Endodermal cell (in vitro differentiated cells): Measurements from ENCODE around the gene LMAN1L. TPM values are rescaled to one million over a fixed set of nuclear protein-coding genes. Genes with fewer than 3 reads are reported as not detected.

Experiments
- DNase-seq: peaks from one replicate; pipeline ENCODE4 v3.0.0-alpha.2; 2017
- H3K27ac ChIP-seq: 2 replicates; pipeline ENCODE4 v1.5.1; 2013; ENCODE audit warnings: mild to moderate bottlenecking, low read depth, low read length, moderate library complexity
- H3K27me3 ChIP-seq: 2 replicates; pipeline ENCODE4 v1.6.1; 2013; ENCODE audit warnings: mild to moderate bottlenecking, low read length, moderate library complexity; ENCODE audit not compliant: insufficient read depth, control insufficient read depth, poor library complexity, severe bottlenecking
- H3K36me3 ChIP-seq: 2 replicates; pipeline ENCODE4 v1.7.0; 2013; ENCODE audit warnings: mild to moderate bottlenecking, low read length, moderate library complexity; ENCODE audit not compliant: control insufficient read depth, insufficient read depth
- H3K4me1 ChIP-seq: one replicate; pipeline ENCODE4 v1.7.0; 2013; ENCODE audit warnings: low read length; ENCODE audit not compliant: control insufficient read depth, insufficient read depth
- H3K4me3 ChIP-seq: 2 replicates; pipeline ENCODE4 v1.5.1; 2013; ENCODE audit warnings: mild to moderate bottlenecking, low read length, moderate library complexity
- H3K9ac ChIP-seq: 2 replicates; pipeline ENCODE4 v1.6.1; 2013; ENCODE audit warnings: mild to moderate bottlenecking, low read length, moderate library complexity; ENCODE audit not compliant: poor library complexity, severe bottlenecking; ENCODE audit errors: extremely low read depth
- H3K9me3 ChIP-seq: 2 replicates; pipeline ENCODE4 v1.6.1; 2013; ENCODE audit warnings: mild to moderate bottlenecking, low read length, moderate library complexity; ENCODE audit not compliant: control insufficient read depth
- H3K27ac Mint-ChIP-seq: 2 replicates; pipeline ENCODE4 v1.8.0; 2020; ENCODE audit warnings: mixed read lengths
- H3K27me3 Mint-ChIP-seq: 2 replicates; pipeline ENCODE4 v1.8.0; 2021; ENCODE audit warnings: mild to moderate bottlenecking, mixed read lengths; ENCODE audit not compliant: insufficient read depth
- H3K36me3 Mint-ChIP-seq: 2 replicates; pipeline ENCODE4 v1.8.0; 2020; ENCODE audit warnings: low read depth, mixed read lengths
- H3K4me1 Mint-ChIP-seq: 2 replicates; pipeline ENCODE4 v1.8.0; 2020; ENCODE audit warnings: mixed read lengths
- H3K4me3 Mint-ChIP-seq: 2 replicates; pipeline ENCODE4 v1.8.0; 2020; ENCODE audit warnings: mild to moderate bottlenecking, moderate library complexity, mixed read lengths
- H3K9me3 Mint-ChIP-seq: 2 replicates; pipeline ENCODE4 v1.8.0; 2020; ENCODE audit warnings: mild to moderate bottlenecking, mixed read lengths
- WGBS, 2 experiments: methylation state at CpG; one replicate each; pipeline versions ENCODE4 v1.1.5 to v1.1.7; 2013; ENCODE audit warnings: missing lambda C conversion rate in 2 of 2, mixed read lengths in 1 of 2; ENCODE audit not compliant: insufficient coverage in 1 of 2, insufficient read length in 1 of 2; 5-methylcytosine and 5-hydroxymethylcytosine counted together
- total RNA-seq, 2 donors: library from RNA; stranded (reverse); fragmentation: NEBNext Ultra II Directional in 1 of 2; extraction: Animal tissue kit (Norgen Biotek cat#: 25700) in 1 of 2; gene quantifications; 2 replicates in 1 of 2; 3 replicates in 1 of 2; pipeline ENCODE4 v1.2.1, GENCODE V29; 2021
- TF ChIP-seq, protein P1 (sequence below): fragments of 200-600 bp; sonication (generic); conservative IDR thresholded peaks from 2 replicates; pipeline ENCODE4 v1.5.0; 2021; ENCODE audit warnings: antibody characterized with exemption, mild to moderate bottlenecking

The LMAN1L gene
- total RNA-seq, 2 donors from 2014 or later, result not detected

DNA sequence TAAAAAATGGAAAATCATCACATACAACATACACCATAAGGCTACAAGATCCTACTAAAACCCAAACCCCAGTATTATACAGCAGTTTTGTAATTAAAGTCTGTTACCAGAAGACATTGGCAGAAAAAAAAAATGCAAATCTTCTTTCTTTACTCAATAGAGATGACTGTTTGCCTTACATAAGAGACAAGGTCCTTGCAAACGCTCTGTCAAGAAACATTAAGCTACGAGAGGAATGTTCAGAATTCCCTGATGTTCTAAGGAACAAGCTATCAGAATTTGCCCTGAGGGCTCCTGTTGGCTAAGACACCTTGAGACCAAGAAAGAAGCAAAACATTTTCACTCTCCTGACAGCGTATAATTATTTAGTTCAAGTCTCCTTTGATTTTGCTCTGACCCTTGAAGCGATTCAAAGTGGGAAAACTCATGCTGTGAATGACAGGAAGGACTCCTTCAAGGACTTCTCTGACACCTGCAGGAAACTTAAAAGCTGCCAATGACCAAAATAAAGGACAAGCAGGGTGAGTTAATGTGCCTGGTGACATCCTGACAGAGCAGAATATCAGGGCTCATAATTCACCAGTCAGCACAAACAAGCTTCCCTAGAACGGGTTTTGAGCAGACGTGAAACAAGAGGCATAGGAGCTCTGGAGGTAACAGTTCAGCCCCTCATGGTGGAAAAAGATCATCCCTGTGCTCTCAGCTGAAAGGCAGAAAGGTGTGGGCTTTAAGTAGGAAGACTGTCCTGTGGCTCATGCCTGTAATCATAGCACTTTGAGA is 58.0 kb downstream of the LMAN1L start:
- Mint-ChIP-seq H3K36me3 (peaks cover 35% of the 10 kb centered on the region), H3K9me3 (peaks cover 12% of the 10 kb centered on the region), H3K27me3 (no peaks in the 10 kb centered on the region), H3K4me1 (peaks cover 31% of the 10 kb centered on the region), H3K27ac (peak overlapping the region; percentile 67), H3K4me3 (peak overlapping the region; percentile 85)
- Histone ChIP-seq H3K4me3 (no peak overlapping the region), H3K9ac (no peak overlapping the region), H3K27ac (no peak overlapping the region), H3K4me1 (peaks cover 7% of the 10 kb centered on the region), H3K27me3 (no peaks in the 10 kb centered on the region), H3K36me3 (peaks cover 24% of the 10 kb centered on the region), H3K9me3 (peaks cover 17% of the 10 kb centered on the region)
- 55 to 58% methylated on average over 6 of the region's 6 CpGs for WGBS, 2 experiments
- peak; percentile 66 for DNase-seq
- TF ChIP-seq, protein P1, sequence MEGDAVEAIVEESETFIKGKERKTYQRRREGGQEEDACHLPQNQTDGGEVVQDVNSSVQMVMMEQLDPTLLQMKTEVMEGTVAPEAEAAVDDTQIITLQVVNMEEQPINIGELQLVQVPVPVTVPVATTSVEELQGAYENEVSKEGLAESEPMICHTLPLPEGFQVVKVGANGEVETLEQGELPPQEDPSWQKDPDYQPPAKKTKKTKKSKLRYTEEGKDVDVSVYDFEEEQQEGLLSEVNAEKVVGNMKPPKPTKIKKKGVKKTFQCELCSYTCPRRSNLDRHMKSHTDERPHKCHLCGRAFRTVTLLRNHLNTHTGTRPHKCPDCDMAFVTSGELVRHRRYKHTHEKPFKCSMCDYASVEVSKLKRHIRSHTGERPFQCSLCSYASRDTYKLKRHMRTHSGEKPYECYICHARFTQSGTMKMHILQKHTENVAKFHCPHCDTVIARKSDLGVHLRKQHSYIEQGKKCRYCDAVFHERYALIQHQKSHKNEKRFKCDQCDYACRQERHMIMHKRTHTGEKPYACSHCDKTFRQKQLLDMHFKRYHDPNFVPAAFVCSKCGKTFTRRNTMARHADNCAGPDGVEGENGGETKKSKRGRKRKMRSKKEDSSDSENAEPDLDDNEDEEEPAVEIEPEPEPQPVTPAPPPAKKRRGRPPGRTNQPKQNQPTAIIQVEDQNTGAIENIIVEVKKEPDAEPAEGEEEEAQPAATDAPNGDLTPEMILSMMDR, result no peak

DNA sequence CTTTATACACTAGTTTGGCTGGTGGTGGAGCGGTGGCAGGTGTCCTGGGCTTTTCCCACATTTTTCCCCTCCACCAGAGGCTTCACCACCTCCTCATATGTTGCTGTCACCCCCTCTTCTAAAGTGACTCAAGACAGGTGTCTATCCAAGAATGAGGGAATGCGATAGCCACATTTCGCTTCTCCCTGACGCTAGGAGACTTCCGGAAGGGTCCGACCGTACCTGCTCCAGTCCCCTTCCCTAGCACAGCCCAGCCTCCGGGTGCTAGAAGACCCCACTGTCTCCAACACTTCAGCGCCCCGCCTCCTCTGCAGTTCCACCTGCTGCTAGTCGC is 60.0 kb downstream of the LMAN1L start:
- TF ChIP-seq, protein P1, result no peak

DNA sequence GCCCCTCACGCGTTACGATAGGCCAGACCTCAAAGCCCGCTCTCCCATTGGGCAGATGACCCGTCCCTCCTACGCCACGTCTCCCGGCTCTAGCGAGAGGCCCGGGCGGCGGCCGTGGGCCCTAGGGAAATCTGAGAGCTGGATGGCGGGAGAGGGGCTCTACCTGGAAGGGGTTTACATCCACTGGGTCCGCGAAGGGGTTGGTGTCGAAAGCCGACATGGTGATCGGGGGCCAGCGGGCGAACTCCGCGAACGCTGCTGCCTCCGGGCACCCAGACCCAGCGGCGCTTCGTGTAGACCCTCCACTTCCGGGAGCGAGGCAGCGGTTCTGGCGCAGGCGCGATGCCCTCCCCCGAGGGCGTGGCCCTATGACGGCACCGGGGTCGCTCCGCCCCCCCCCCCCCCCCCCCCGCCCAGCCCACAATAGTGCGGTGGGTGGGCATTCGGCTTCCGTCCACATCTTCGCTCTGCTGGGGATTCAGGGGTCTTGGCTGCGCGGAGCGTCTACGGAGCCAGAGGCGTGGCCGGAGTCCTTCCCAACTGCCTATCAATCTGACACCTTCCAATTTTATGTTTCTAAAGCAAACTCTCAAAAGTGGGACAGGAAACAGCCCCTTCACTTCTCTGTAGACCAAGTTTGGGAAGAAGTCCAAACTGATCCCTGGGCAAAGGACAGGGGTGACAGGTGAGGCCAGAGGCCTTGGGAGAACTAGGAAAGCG is 60.6 kb downstream of the LMAN1L start, which contains the start of gene SCAMP2:
Gene SCAMP2, minus strand, starts transcription at position 330 of the 720 bp plus-strand sequence. Its CDS starts 110 bp downstream, at position 220.
- no peaks in the 10 kb centered on the region for H3K27me3 ChIP-seq
- 1 to 5% methylated on average over 11 to 41 of the region's 52 CpGs for WGBS, 2 experiments
- H3K9me3 ChIP-seq, result peaks cover 8% of the 10 kb centered on the region
- peak within 1 kb of the TSS; percentile 99 for H3K4me3 ChIP-seq
- peaks cover 6% of the 10 kb centered on the region for H3K9me3 Mint-ChIP-seq
- H3K4me1 Mint-ChIP-seq, result peaks cover 27% of the 10 kb centered on the region
- peak within 1 kb of the TSS; percentile 77 for H3K27ac ChIP-seq
- DNase-seq, result peak; percentile 98
- H3K4me1 ChIP-seq, result peaks cover 7% of the 10 kb centered on the region
- H3K4me3 Mint-ChIP-seq, result peak within 1 kb of the TSS; percentile 85
- H3K27ac Mint-ChIP-seq, result peak within 1 kb of the TSS; percentile 98
- H3K36me3 ChIP-seq, result peaks cover 13% of the 10 kb centered on the region
- peaks cover 1% of the 10 kb centered on the region for H3K27me3 Mint-ChIP-seq
- peaks cover 18% of the 10 kb centered on the region for H3K36me3 Mint-ChIP-seq
- TF ChIP-seq, protein P1, result no peak
- H3K9ac ChIP-seq, result peak within 1 kb of the TSS; percentile 96

More for the DNA sequence above, 60.0 kb downstream of the LMAN1L start:
- Histone ChIP-seq H3K36me3 (peaks cover 18% of the 10 kb centered on the region), H3K9ac (peak overlapping the region; percentile 96), H3K27me3 (no peaks in the 10 kb centered on the region), H3K27ac (no peak overlapping the region), H3K4me3 (peak overlapping the region; percentile 99), H3K4me1 (peaks cover 7% of the 10 kb centered on the region), H3K9me3 (peaks cover 14% of the 10 kb centered on the region)
- Mint-ChIP-seq H3K9me3 (peaks cover 11% of the 10 kb centered on the region), H3K36me3 (peaks cover 23% of the 10 kb centered on the region), H3K4me3 (peak overlapping the region; percentile 85), H3K27ac (peak overlapping the region; percentile 98), H3K27me3 (peaks cover 1% of the 10 kb centered on the region), H3K4me1 (peaks cover 27% of the 10 kb centered on the region)
- DNase-seq, result no peak
- 0 to 2% methylated on average over 3 to 11 of the region's 11 CpGs for WGBS, 2 experiments
